GM12878 (cell line): ENCODE results near the gene GUCA2B. TPM values are rescaled to one million over a fixed set of nuclear protein-coding genes. Genes with fewer than 3 reads are reported as not detected.

Experiments used
- ATAC-seq: fragments of 200-7000 bp; cut with Tn5 transposase; 3 replicates; pipeline ENCODE4 v1.9.1; 2020; ENCODE audit warnings: mild to moderate bottlenecking, moderate library complexity
- BruUV-seq: library from RNA; stranded (reverse); fragments of 400-500 nt; replicated peaks from 2 replicates; lab custom pipeline; 2021; lab: Mats Ljungman, UMichigan
- CTCF ChIA-PET: fragments of 300-600 bp; sonication (Branson Sonifier 250); formaldehyde crosslinking; extraction: SDS; loops from one replicate; lab custom pipeline; 2021; ENCODE audit warnings: inconsistent platforms; lab: Yijun Ruan, JAX
- POLR2A ChIA-PET: fragments of 350-600 bp; formaldehyde crosslinking; extraction: SDS; loops from one replicate; lab custom pipeline; 2021; ENCODE audit warnings: inconsistent platforms; lab: Charles Lee
- RAD21 ChIA-PET: fragments of 300-600 bp; sonication (Branson Sonifier 250); formaldehyde crosslinking; loops from one replicate; lab custom pipeline; 2023; ENCODE audit warnings: antibody characterized with exemption; ENCODE audit not compliant: unreplicated experiment; lab: Charles Lee
- SMC1A ChIA-PET: fragments of 300-600 bp; sonication (Branson Sonifier 250); formaldehyde crosslinking; loops from one replicate; lab custom pipeline; 2023; ENCODE audit not compliant: unreplicated experiment, uncharacterized antibody; lab: Charles Lee
- DNase-seq: peaks from one replicate; pipeline ENCODE4 v3.0.0-alpha.2; 2011; ENCODE audit warnings: low read depth, low spot score
- FAIRE-seq: peaks from 3 replicates; lab custom pipeline; 2011; peaks lifted over from hg19 to GRCh38; lab: Jason Lieb, UNC
- H2AFZ ChIP-seq: 2 replicates; pipeline ENCODE4 v1.6.0; 2011; ENCODE audit warnings: low read depth, low read length, control low read depth; ENCODE audit not compliant: control insufficient read depth
- H3K27ac ChIP-seq: 2 replicates; pipeline ENCODE4 v1.5.1; 2011; ENCODE audit warnings: control low read depth; ENCODE audit not compliant: control insufficient read depth, insufficient read depth
- H3K27me3 ChIP-seq, 2 experiments: replicated peaks in 1 of 2; 2 replicates each; pipeline versions ENCODE4 v1.6.0 to v1.6.1; 2011; ENCODE audit warnings: low read length in 1 of 2; ENCODE audit not compliant: control insufficient read depth in 2 of 2, insufficient read depth in 2 of 2
- H3K36me3 ChIP-seq, 2 experiments: 2 replicates each; pipeline ENCODE4 v1.5.1; 2011; ENCODE audit warnings: low read length in 1 of 2; ENCODE audit not compliant: control insufficient read depth in 2 of 2, insufficient read depth in 2 of 2
- H3K4me1 ChIP-seq: 2 replicates; pipeline ENCODE4 v1.6.1; 2011; ENCODE audit warnings: mild to moderate bottlenecking, low read length, moderate library complexity, mixed read lengths; ENCODE audit not compliant: control insufficient read depth, insufficient read depth
- H3K4me2 ChIP-seq: 2 replicates; pipeline ENCODE4 v1.6.0; 2011; ENCODE audit warnings: control low read depth; ENCODE audit not compliant: control insufficient read depth, insufficient read depth
- H3K4me3 ChIP-seq: fragments of 200-600 bp; sonication (generic); 2 replicates; pipeline ENCODE4 v1.5.1; 2016
- H3K79me2 ChIP-seq: 2 replicates; pipeline ENCODE4 v1.6.0; 2011; ENCODE audit warnings: low read length; ENCODE audit not compliant: control insufficient read depth, insufficient read depth
- H3K9ac ChIP-seq: 2 replicates; pipeline ENCODE4 v1.8.0; 2011; ENCODE audit warnings: low read length, control low read depth, mixed read lengths; ENCODE audit not compliant: control insufficient read depth, insufficient read depth
- H3K9me3 ChIP-seq: replicated peaks from 3 replicates; pipeline ENCODE4 v1.5.1; 2011; ENCODE audit warnings: mild to moderate bottlenecking, low read length; ENCODE audit not compliant: control insufficient read depth, insufficient read depth
- H4K20me1 ChIP-seq: 2 replicates; pipeline ENCODE4 v1.6.0; 2011; ENCODE audit not compliant: control insufficient read depth, insufficient read depth
- EZH2 ChIP-seq: IDR thresholded peaks from 2 replicates; pipeline ENCODE4 v1.6.1; 2012; ENCODE audit warnings: low read depth, mild to moderate bottlenecking, control low read depth, inconsistent platforms, low read length, borderline replicate concordance; ENCODE audit not compliant: control insufficient read depth
- KLF5 ChIP-seq: fragments of 450-650 bp; IDR thresholded peaks from 2 replicates; pipeline ENCODE4 v1.6.1; 2014; ENCODE audit warnings: mild to moderate bottlenecking; ENCODE audit not compliant: partially characterized antibody
- MYB ChIP-seq: fragments of 150-350 bp; IDR thresholded peaks from 2 replicates; pipeline ENCODE4 v1.6.1; 2014; ENCODE audit warnings: mild to moderate bottlenecking, low read depth, low read length, borderline replicate concordance
- POLR2A ChIP-seq: IDR thresholded peaks from 2 replicates; pipeline ENCODE4 v1.6.1; 2011; ENCODE audit warnings: low read depth, mild to moderate bottlenecking, low read length
- POLR2AphosphoS2 ChIP-seq: IDR thresholded peaks from 2 replicates; pipeline ENCODE4 v1.6.1; 2011; ENCODE audit warnings: low read depth, mild to moderate bottlenecking, low read length, improper control_type of control experiment, moderate library complexity
- RBBP5 ChIP-seq: fragments of 200-600 bp; sonication (generic); conservative IDR thresholded peaks from 2 replicates; pipeline ENCODE4 v1.6.1; 2016
- SMAD1 ChIP-seq: fragments of 450-650 bp; IDR thresholded peaks from 2 replicates; pipeline ENCODE4 v1.6.1; 2018; ENCODE audit warnings: mild to moderate bottlenecking, low read depth; ENCODE audit not compliant: partially characterized antibody
- STAT1 ChIP-seq: fragments of 450-650 bp; conservative IDR thresholded peaks from 2 replicates; pipeline ENCODE4 v1.6.1; 2014; ENCODE audit warnings: antibody characterized with exemption, mild to moderate bottlenecking
- ZNF207 ChIP-seq: fragments of 450-650 bp; IDR thresholded peaks from 2 replicates; pipeline ENCODE4 v1.6.1; 2014; ENCODE audit warnings: antibody characterized with exemption, mild to moderate bottlenecking, borderline replicate concordance
- WGBS: methylation state at CpG from one replicate; pipeline ENCODE4 v1.1.6; 2016; ENCODE audit warnings: low lambda C conversion rate; ENCODE audit not compliant: insufficient replicate concordance, insufficient coverage; ENCODE audit errors: missing lambda C conversion rate; 5-methylcytosine and 5-hydroxymethylcytosine counted together
- in situ Hi-C: fragments of 300-500 bp; cut with MboI; formaldehyde crosslinking; loops from 9 replicates; pipeline ENCODE4 v1.14.3; 2018; ENCODE audit warnings: mixed read lengths
- intact Hi-C: fragments of 100-400 bp; cut with micrococcal nuclease; formaldehyde crosslinking; loops from one replicate; pipeline ENCODE4 v1.14.2; 2022; ENCODE audit not compliant: unreplicated experiment
- polyA plus RNA-seq, 11 experiments: library from polyadenylated mRNA; depleted of rRNA in 4 of 11; unstranded in 6 of 11; stranded (reverse) in 5 of 11; fragments of >200 nt; fragmentation: Nextera tagmentation in 4 of 11; fragmentation: Illumina TruSeq in 1 of 11; extraction: Ambion mirVana in 4 of 11; extraction: Trizol in 1 of 11; gene quantifications; 1 replicate in 1 of 11; 2 replicates in 10 of 11; pipeline versions ENCODE4 v1.2.1 to v1.2.3, GENCODE V29; 2011 to 2016; ENCODE audit warnings: inconsistent platforms in 2 of 11, missing spikeins in 2 of 11, low read depth in 1 of 11
- total RNA-seq, 4 experiments: library from RNA; depleted of rRNA in 3 of 4; stranded (reverse); fragments of >200 nt in 3 of 4; fragmentation: Illumina TruSeq in 1 of 4; extraction: Trizol in 1 of 4; gene quantifications; 2 replicates each; pipeline versions ENCODE4 v1.2.1 to v1.2.3, GENCODE V29; 2013 to 2021

The GUCA2B gene
- total and polyA plus RNA-seq, 10 of the 15 experiments (the other 5 are each of a cell fraction or from before 2014, with no cell fraction given) = not detected

GRCh38 chr1:42122408-42122807, 30.8 kb upstream of the GUCA2B start:
- in situ Hi-C loops (no loop called here), intact Hi-C loops (no loop called here)

GRCh38 chr1:42125552-42125951, 27.7 kb upstream of the GUCA2B start:
- CTCF ChIA-PET = interaction anchor here (1.7 kb wide), 1 partner anchor 48 kb away, joined by 5 read pairs; no protein-coding TSS in a partner anchor
- no peak for TF ChIP-seq KLF5
- H3K4me2 ChIP-seq = no peak overlapping the region
- whole genome bisulfite sequencing = 0% methylated on average over 1 of the region's 1 CpG
- in situ Hi-C loops (no loop called here), intact Hi-C loops (no loop called here)
- no peaks in the 10 kb centered on the region for H4K20me1 ChIP-seq
- H3K27me3 ChIP-seq = no peaks in the 10 kb centered on the region
- SMC1A ChIA-PET = no interaction called here
- ATAC-seq (no peak), DNase-seq (no peak), FAIRE-seq (no peak)
- H3K4me1 ChIP-seq = no peaks in the 10 kb centered on the region
- H3K79me2 ChIP-seq = no peaks in the 10 kb centered on the region
- H3K9me3 ChIP-seq = no peaks in the 10 kb centered on the region
- H3K27ac ChIP-seq = no peak overlapping the region
- H3K4me3 ChIP-seq = no peak overlapping the region
- POLR2A ChIA-PET = no interaction called here
- RAD21 ChIA-PET = no interaction called here
- H3K9ac ChIP-seq = no peak overlapping the region
- BruUV-seq = no TSS peak
- no peaks in the 10 kb centered on the region for H3K36me3 ChIP-seq
- H2AFZ ChIP-seq = no peak overlapping the region

More at GRCh38 chr1:42122408-42122807, 30.8 kb upstream of the GUCA2B start:
- 82% methylated on average over 3 of the region's 3 CpGs for WGBS
- POLR2A ChIA-PET = no interaction called here
- DNase-seq = no peak
- Histone ChIP-seq H3K4me1 (no peaks in the 10 kb centered on the region), H3K79me2 (no peaks in the 10 kb centered on the region), H3K9ac (no peak overlapping the region), H3K4me2 (no peak overlapping the region), H3K27ac (no peak overlapping the region), H3K27me3 (no peaks in the 10 kb centered on the region), H3K4me3 (no peak overlapping the region), H3K36me3 (no peaks in the 10 kb centered on the region), H3K9me3 (no peaks in the 10 kb centered on the region), H2AFZ (no peak overlapping the region), H4K20me1 (no peaks in the 10 kb centered on the region)
- SMC1A ChIA-PET = no interaction called here
- no peak for ATAC-seq
- no peak for TF ChIP-seq STAT1
- TF ChIP-seq RBBP5 = no peak
- no peak for TF ChIP-seq POLR2AphosphoS2
- TF ChIP-seq POLR2A = no peak
- no peak for TF ChIP-seq ZNF207
- TF ChIP-seq EZH2 = no peak
- TF ChIP-seq MYB = no peak
- TF ChIP-seq SMAD1 = no peak
- RAD21 ChIA-PET = no interaction called here
- no peak for FAIRE-seq
- BruUV-seq = no TSS peak
- CTCF ChIA-PET = no interaction called here
